Testis (tissue), 3 donors: ENCODE measurements around the gene COMMD10. TPM values are rescaled to one million over a fixed set of nuclear protein-coding genes. Genes with fewer than 3 reads are reported as not detected.
A peak's percentile ranks its signal among the peaks of the same experiment; 100 is the strongest.

Source experiments
- DNase-seq: peaks from one replicate; pipeline ENCODE4 v3.0.0-alpha.2; 2019
- H3K27ac ChIP-seq, 2 donors: fragments of 200-600 bp; sonication (generic); one replicate each; pipeline ENCODE4 v1.5.1; 2019
- H3K27me3 ChIP-seq: fragments of 200-600 bp; sonication (generic); one replicate; pipeline ENCODE4 v1.5.1; 2019
- H3K36me3 ChIP-seq: fragments of 200-600 bp; sonication (generic); one replicate; pipeline ENCODE4 v1.5.1; 2017; ENCODE audit warnings: low read depth; ENCODE audit errors: missing control alignments
- H3K4me1 ChIP-seq: fragments of 200-600 bp; sonication (generic); one replicate; pipeline ENCODE4 v1.5.1; 2019
- H3K4me3 ChIP-seq, 2 donors: fragments of 200-600 bp; sonication (generic); one replicate each; pipeline ENCODE4 v1.5.1; 2017 to 2019
- H3K9me3 ChIP-seq: fragments of 200-600 bp; sonication (generic); one replicate; pipeline ENCODE4 v1.5.1; 2017
- CTCF ChIP-seq, 3 experiments: fragments of 450-650 bp in 2 of 3; fragments of 200-600 bp in 1 of 3; sonication (generic) in 1 of 3; IDR thresholded peaks; one replicate each; pipeline ENCODE4 v1.5.1; 2016 to 2019; ENCODE audit warnings: antibody characterized with exemption in 3 of 3, mild to moderate bottlenecking in 2 of 3, moderate library complexity in 1 of 3
- POLR2A ChIP-seq: fragments of 450-650 bp; IDR thresholded peaks from one replicate; pipeline ENCODE4 v1.6.1; 2017; ENCODE audit warnings: antibody characterized with exemption, mild to moderate bottlenecking, moderate library complexity
- WGBS, 2 donors: methylation state at CpG; one replicate each; pipeline ENCODE4 v1.1.5; 2018; 5-methylcytosine and 5-hydroxymethylcytosine counted together
- intact Hi-C: fragments of 100-400 bp; cut with DNase I; formaldehyde crosslinking; loops from one replicate; pipeline ENCODE4 v1.15.1; 2023; ENCODE audit warnings: low total_unique reads
- polyA plus RNA-seq: library from polyadenylated mRNA; stranded (reverse); fragments of 350-450 nt; fragmentation: Illumina TruSeq; extraction: RNeasy Lipid Tissue Mini Kit (QIAGEN cat#74804); gene quantifications from one replicate; pipeline ENCODE4 v1.2.3, GENCODE V29; 2014; ENCODE audit warnings: low read depth, low replicate concordance; ENCODE audit not compliant: insufficient read depth
- total RNA-seq, 2 donors: library from RNA; depleted of rRNA; stranded (reverse); fragments of >200 nt; gene quantifications; one replicate each; pipeline ENCODE4 v1.2.3, GENCODE V29; 2016

The COMMD10 gene
- total and polyA plus RNA-seq, 3 donors from 2014 or later, result 16.6 to 36.1 (median 29.7) TPM

- Histone ChIP-seq H3K27me3 (no peaks in the 10 kb centered on the region), H3K9me3 (no peaks in the 10 kb centered on the region), H3K27ac (no peak overlapping the region), H3K4me1 (no peaks in the 10 kb centered on the region), H3K36me3 (no peaks in the 10 kb centered on the region), H3K4me3 (no peak overlapping the region)
- no peak for DNase-seq
- intact Hi-C loops, result no loop called here
- TF ChIP-seq POLR2A (no peak), CTCF (IDR thresholded peaks at IDR 0.05) (no peak)
- WGBS, 2 donors, result 85 to 86% methylated on average over 13 of the region's 13 CpGs
These were observed 26.4 kb upstream of the COMMD10 start for GRCh38 chr5:116058346-116058936.

- DNase-seq, result no peak
- no peak for TF ChIP-seq CTCF (IDR thresholded peaks at IDR 0.05)
- H3K27me3 ChIP-seq, result no peaks in the 10 kb centered on the region
- WGBS, 2 donors, result 91 to 97% methylated on average over 2 of the region's 2 CpGs
- H3K9me3 ChIP-seq, result no peaks in the 10 kb centered on the region
- no peaks in the 10 kb centered on the region for H3K4me1 ChIP-seq
- H3K36me3 ChIP-seq, result no peaks in the 10 kb centered on the region
- no peak overlapping the region for H3K4me3 ChIP-seq
- H3K27ac ChIP-seq, result no peak overlapping the region
- intact Hi-C loops, result no loop called here
These were observed 22.5 kb upstream of the COMMD10 start for GRCh38 chr5:116062352-116062751.

GRCh38 chr5:116063950-116064349 lies 20.9 kb upstream of the COMMD10 start:
- Histone ChIP-seq H3K4me1 (no peaks in the 10 kb centered on the region), H3K36me3 (no peaks in the 10 kb centered on the region), H3K4me3 (no peak overlapping the region), H3K27me3 (no peaks in the 10 kb centered on the region), H3K27ac (no peak overlapping the region), H3K9me3 (no peaks in the 10 kb centered on the region)
- intact Hi-C loops, result no loop called here
- no peak for DNase-seq
- TF ChIP-seq CTCF (IDR thresholded peaks at IDR 0.05) (no peak), POLR2A (no peak)
- WGBS, 2 donors, result 88 to 89% methylated on average over 3 of the region's 3 CpGs

- no peaks in the 10 kb centered on the region for H3K4me1 ChIP-seq
- no peak overlapping the region for H3K4me3 ChIP-seq
- DNase-seq, result peak; percentile 69
- H3K27ac ChIP-seq, result no peak overlapping the region
- H3K27me3 ChIP-seq, result no peaks in the 10 kb centered on the region
- no peaks in the 10 kb centered on the region for H3K9me3 ChIP-seq
- H3K36me3 ChIP-seq, result no peaks in the 10 kb centered on the region
- intact Hi-C loops, result no loop called here
- WGBS, 2 donors, result 33 to 34% methylated on average over 4 of the region's 4 CpGs
- peak; percentile 65 to 92 (median 72) for TF ChIP-seq CTCF (IDR thresholded peaks at IDR 0.05)
- no peak for TF ChIP-seq POLR2A
These were observed 16.7 kb upstream of the COMMD10 start for GRCh38 chr5:116068028-116068632.

- Histone ChIP-seq H3K9me3 (no peaks in the 10 kb centered on the region), H3K27me3 (no peaks in the 10 kb centered on the region), H3K36me3 (no peaks in the 10 kb centered on the region), H3K4me1 (no peaks in the 10 kb centered on the region), H3K4me3 (no peak overlapping the region), H3K27ac (no peak overlapping the region)
- WGBS, 2 donors, result 94 to 97% methylated on average over 1 of the region's 1 CpG
- intact Hi-C loops, result no loop called here
- no peak for DNase-seq
- TF ChIP-seq POLR2A, result no peak
- no peak for TF ChIP-seq CTCF (IDR thresholded peaks at IDR 0.05)
These were observed 13.6 kb upstream of the COMMD10 start for GRCh38 chr5:116071211-116071610.
